SK-N-SH treated with all-trans-retinoic acid at 6 μM for 48 hours (cell line): ENCODE results near the gene KCP.
A peak's percentile ranks its signal among the peaks of the same experiment; 100 is the strongest.

Experiments
- ATAC-seq: fragments of 200-7000 bp; cut with Tn5 transposase; 3 replicates; pipeline ENCODE4 v1.9.1; 2020; ENCODE audit warnings: mild to moderate bottlenecking, moderate library complexity
- ARNTL ChIP-seq: fragments of 450-650 bp; formaldehyde crosslinking; IDR thresholded peaks from 2 replicates; pipeline ENCODE4 v1.5.0; 2020; ENCODE audit warnings: low read depth, mild to moderate bottlenecking, moderate library complexity, borderline replicate concordance
- BACH2 ChIP-seq: fragments of 250-450 bp; sonication (Bioruptor Pico); IDR thresholded peaks from 2 replicates; pipeline ENCODE4 v1.9.0; 2021; ENCODE audit warnings: mild to moderate bottlenecking, borderline replicate concordance
- CSDC2 ChIP-seq: fragments of 250-450 bp; sonication (Bioruptor Pico); IDR thresholded peaks from 2 replicates; pipeline ENCODE4 v1.5.0; 2020; ENCODE audit warnings: mild to moderate bottlenecking, moderate library complexity
- ESRRG ChIP-seq: fragments of 250-450 bp; sonication (Bioruptor Pico); IDR thresholded peaks from 2 replicates; pipeline ENCODE4 v1.6.1; 2021; ENCODE audit warnings: mild to moderate bottlenecking
- GLIS3 ChIP-seq: fragments of 250-450 bp; sonication (Bioruptor Pico); IDR thresholded peaks from 2 replicates; pipeline ENCODE4 v1.5.0; 2020; ENCODE audit warnings: mild to moderate bottlenecking, moderate library complexity
- OSR1 ChIP-seq: fragments of 250-450 bp; sonication (Bioruptor Pico); IDR thresholded peaks from 2 replicates; pipeline ENCODE4 v1.8.0; 2022; ENCODE audit warnings: moderate library complexity, mild to moderate bottlenecking, inconsistent platforms
- PATZ1 ChIP-seq: fragments of 250-450 bp; sonication (Bioruptor Pico); IDR thresholded peaks from 2 replicates; pipeline ENCODE4 v1.8.0; 2020; ENCODE audit warnings: mild to moderate bottlenecking, moderate library complexity, borderline replicate concordance
- POU6F1 ChIP-seq: fragments of 250-450 bp; sonication (Bioruptor Pico); IDR thresholded peaks from 2 replicates; pipeline ENCODE4 v1.8.0; 2021; ENCODE audit warnings: low read depth, mild to moderate bottlenecking, moderate library complexity, borderline replicate concordance
- PPARA ChIP-seq: fragments of 250-450 bp; sonication (Bioruptor Pico); IDR thresholded peaks from 2 replicates; pipeline ENCODE4 v1.5.0; 2020; ENCODE audit warnings: mild to moderate bottlenecking, borderline replicate concordance
- RARB ChIP-seq: fragments of 250-450 bp; sonication (Bioruptor Pico); IDR thresholded peaks from 2 replicates; pipeline ENCODE4 v1.8.0; 2021; ENCODE audit warnings: mild to moderate bottlenecking, moderate library complexity
- SNAI2 ChIP-seq: fragments of 250-450 bp; sonication (Bioruptor Pico); IDR thresholded peaks from 2 replicates; pipeline ENCODE4 v1.5.0; 2020; ENCODE audit warnings: mild to moderate bottlenecking, moderate library complexity
- TCF4 ChIP-seq: fragments of 250-450 bp; sonication (Bioruptor Pico); IDR thresholded peaks from 2 replicates; pipeline ENCODE4 v1.8.0; 2021; ENCODE audit warnings: mild to moderate bottlenecking, moderate library complexity, borderline replicate concordance
- TOX ChIP-seq: fragments of 250-450 bp; sonication (Bioruptor Pico); IDR thresholded peaks from 2 replicates; pipeline ENCODE4 v1.8.0; 2021; ENCODE audit warnings: mild to moderate bottlenecking, moderate library complexity, borderline replicate concordance
- TSHZ2 ChIP-seq: fragments of 250-450 bp; sonication (Bioruptor Pico); IDR thresholded peaks from 2 replicates; pipeline ENCODE4 v1.5.0; 2020; ENCODE audit warnings: mild to moderate bottlenecking, moderate library complexity
- ZC3H10 ChIP-seq: fragments of 250-450 bp; sonication (Bioruptor Pico); IDR thresholded peaks from 2 replicates; pipeline ENCODE4 v1.5.1; 2021; ENCODE audit warnings: mild to moderate bottlenecking, moderate library complexity
- ZFP3 ChIP-seq: fragments of 250-450 bp; sonication (Bioruptor Pico); IDR thresholded peaks from 2 replicates; pipeline ENCODE4 v1.5.0; 2020; ENCODE audit warnings: mild to moderate bottlenecking, moderate library complexity
- ZNF565 ChIP-seq: fragments of 450-650 bp; formaldehyde crosslinking; conservative IDR thresholded peaks from 2 replicates; pipeline ENCODE4 v1.5.0; 2020; ENCODE audit warnings: low read depth, mild to moderate bottlenecking, moderate library complexity
- ZNF70 ChIP-seq: fragments of 450-650 bp; formaldehyde crosslinking; IDR thresholded peaks from 2 replicates; pipeline ENCODE4 v1.5.0; 2020; ENCODE audit warnings: mild to moderate bottlenecking, moderate library complexity
- ZNF8 ChIP-seq: fragments of 450-650 bp; formaldehyde crosslinking; IDR thresholded peaks from 2 replicates; pipeline ENCODE4 v1.5.0; 2020; ENCODE audit warnings: mild to moderate bottlenecking, moderate library complexity
- TF ChIP-seq, protein P1 (sequence below): fragments of 250-450 bp; sonication (Bioruptor Pico); IDR thresholded peaks from 2 replicates; pipeline ENCODE4 v1.5.1; 2020; ENCODE audit warnings: low read depth, mild to moderate bottlenecking, moderate library complexity

Gene KCP

DNA sequence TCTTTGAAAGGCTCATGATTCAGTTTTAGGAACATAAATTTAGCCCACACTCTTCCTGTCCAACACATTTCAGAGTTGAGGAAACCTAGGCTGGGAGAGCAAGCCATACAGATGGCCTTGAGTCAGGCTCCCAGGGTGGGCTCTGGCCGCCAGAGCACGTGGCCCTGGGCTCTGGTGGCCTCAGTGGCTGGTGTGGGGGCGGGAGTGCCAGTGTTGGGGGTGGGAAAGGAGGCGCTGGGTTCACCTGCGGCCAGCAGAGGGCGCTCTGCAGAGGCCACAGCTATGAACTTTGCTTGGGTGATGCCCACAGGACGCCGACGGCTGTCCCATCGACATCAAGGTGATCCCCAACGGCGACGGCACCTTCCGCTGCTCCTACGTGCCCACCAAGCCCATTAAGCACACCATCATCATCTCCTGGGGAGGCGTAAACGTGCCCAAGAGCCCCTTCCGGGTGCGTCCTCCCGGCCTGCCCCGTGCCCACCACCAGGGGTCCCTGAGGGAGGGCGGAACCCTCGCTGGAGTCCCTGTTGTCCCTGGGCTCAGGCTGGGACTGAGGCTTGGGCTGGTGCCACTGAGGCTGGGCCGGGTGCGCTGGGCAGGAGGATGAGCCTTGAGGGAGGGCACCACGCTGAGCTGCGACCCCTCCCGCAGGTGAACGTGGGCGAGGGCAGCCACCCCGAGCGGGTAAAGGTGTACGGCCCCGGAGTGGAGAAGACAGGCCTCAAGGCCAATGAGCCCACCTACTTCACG lies 68.4 kb downstream of the KCP start:
- TF ChIP-seq GLIS3 (CRISPR knock-in tag) = no peak
- TF ChIP-seq BACH2 (CRISPR knock-in tag) = no peak
- no peak for TF ChIP-seq TOX (CRISPR knock-in tag)
- no peak for TF ChIP-seq TSHZ2 (CRISPR knock-in tag)
- TF ChIP-seq ZNF565 = no peak
- TF ChIP-seq ESRRG = no peak
- ATAC-seq = peak; percentile 72

GRCh38 chr7:128841171-128841690 lies 69.3 kb downstream of the KCP start:
- TF ChIP-seq ARNTL (CRISPR knock-in tag) = no peak
- no peak for ATAC-seq

- ATAC-seq = no peak
These were observed 70.0 kb downstream of the KCP start for GRCh38 chr7:128840326-128841170.

More at GRCh38 chr7:128840326-128841170, 70.0 kb downstream of the KCP start:
- TF ChIP-seq RARB (CRISPR knock-in tag) = no peak
- TF ChIP-seq BACH2 (CRISPR knock-in tag) = no peak
- TF ChIP-seq ARNTL (CRISPR knock-in tag) = no peak
- TF ChIP-seq OSR1 = no peak
- no peak for TF ChIP-seq ZNF8
- no peak for TF ChIP-seq PATZ1 (CRISPR knock-in tag)
- no peak for TF ChIP-seq SNAI2 (CRISPR knock-in tag)
- no peak for TF ChIP-seq ZC3H10 (CRISPR knock-in tag)
- no peak for TF ChIP-seq PPARA (CRISPR knock-in tag)
- TF ChIP-seq, protein P1, sequence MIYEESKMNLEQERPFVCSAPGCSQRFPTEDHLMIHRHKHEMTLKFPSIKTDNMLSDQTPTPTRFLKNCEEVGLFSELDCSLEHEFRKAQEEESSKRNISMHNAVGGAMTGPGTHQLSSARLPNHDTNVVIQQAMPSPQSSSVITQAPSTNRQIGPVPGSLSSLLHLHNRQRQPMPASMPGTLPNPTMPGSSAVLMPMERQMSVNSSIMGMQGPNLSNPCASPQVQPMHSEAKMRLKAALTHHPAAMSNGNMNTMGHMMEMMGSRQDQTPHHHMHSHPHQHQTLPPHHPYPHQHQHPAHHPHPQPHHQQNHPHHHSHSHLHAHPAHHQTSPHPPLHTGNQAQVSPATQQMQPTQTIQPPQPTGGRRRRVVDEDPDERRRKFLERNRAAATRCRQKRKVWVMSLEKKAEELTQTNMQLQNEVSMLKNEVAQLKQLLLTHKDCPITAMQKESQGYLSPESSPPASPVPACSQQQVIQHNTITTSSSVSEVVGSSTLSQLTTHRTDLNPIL (CRISPR knock-in tag) = no peak
- TF ChIP-seq POU6F1 (CRISPR knock-in tag) = no peak
- TF ChIP-seq TOX (CRISPR knock-in tag) = no peak
- no peak for TF ChIP-seq ZNF565
- no peak for TF ChIP-seq ZFP3 (CRISPR knock-in tag)
- TF ChIP-seq GLIS3 (CRISPR knock-in tag) = no peak
- TF ChIP-seq CSDC2 = no peak
- no peak for TF ChIP-seq TCF4 (CRISPR knock-in tag)
- no peak for TF ChIP-seq ZNF70 (CRISPR knock-in tag)
- no peak for TF ChIP-seq ESRRG
